HG02852 (cell line): ENCODE data around the gene ABCG2.
"Not testable (repeated sequence)": the region's sequence is repeated elsewhere in the genome, so short reads cannot be mapped to it uniquely, and the experiment has no call there.

Source experiments
- ATAC-seq: cut with Tn5 transposase; IDR thresholded peaks from one replicate; pipeline ENCODE4 v1.9.1; 2021; ENCODE audit warnings: mild to moderate bottlenecking, moderate library complexity; ENCODE audit not compliant: unreplicated experiment

Gene ABCG2

DNA sequence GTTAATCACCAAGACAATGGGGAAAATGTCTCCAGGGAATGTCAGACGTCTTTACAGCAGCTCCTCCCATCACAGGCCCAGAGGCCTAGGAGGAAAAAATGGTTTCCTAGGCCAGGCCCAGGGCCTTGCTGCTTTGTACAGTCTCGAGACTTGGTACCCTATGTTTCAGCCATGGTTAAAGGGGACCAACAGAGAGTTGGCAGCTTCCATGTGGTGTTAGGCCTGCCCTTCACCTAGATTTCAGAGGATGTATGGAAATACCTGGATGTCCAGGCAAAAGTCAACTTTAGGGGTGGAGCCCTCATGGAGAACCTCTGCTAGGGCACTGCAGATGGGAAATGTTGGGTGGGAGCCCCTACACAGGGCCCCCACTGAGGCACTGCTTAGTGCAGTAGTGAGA, 38.5 kb downstream of the ABCG2 start:
- no peak for ATAC-seq

GRCh38 chr4:88115587-88115986, 42.9 kb downstream of the ABCG2 start:
- no peak for ATAC-seq

DNA sequence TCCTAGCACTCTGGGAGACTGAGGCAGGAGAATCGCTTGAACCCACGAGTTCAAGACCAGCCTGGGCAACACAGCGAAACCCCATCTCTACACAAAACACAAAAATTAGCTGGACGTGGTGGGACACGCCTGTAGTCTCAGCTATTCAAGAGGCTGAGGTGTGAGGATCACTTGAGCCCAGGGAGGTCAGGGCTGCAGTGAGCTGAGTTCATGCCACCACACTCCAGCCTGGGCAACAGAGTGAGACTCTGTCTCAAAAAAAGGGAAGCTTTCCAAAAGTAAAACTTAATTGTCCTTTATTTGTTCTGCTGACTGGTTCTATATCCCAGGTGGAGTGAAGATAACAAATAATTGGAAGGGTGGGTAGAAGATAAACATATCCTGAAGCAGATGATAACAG, 45.6 kb downstream of the ABCG2 start:
- ATAC-seq: no peak

DNA sequence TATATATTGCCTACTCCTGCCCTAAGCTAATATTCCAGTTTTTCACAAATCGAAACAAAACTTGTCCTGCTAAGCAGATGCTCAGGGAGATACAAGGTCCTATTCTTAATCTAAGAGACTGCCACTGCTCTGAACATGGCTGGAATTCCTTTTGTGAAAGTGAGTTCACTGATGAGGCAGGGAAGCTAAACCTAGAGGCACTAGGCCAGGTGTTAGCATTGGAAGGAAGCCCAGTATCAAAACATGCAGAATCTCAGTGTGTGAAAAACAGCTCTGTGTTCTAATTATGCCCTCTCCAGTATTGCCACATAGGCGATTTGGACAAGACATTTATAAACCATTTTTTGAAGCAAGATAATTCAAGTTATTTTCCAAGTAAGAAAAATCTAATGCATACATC, 47.6 kb downstream of the ABCG2 start:
- no peak for ATAC-seq

GRCh38 chr4:88109123-88109881, 49.1 kb downstream of the ABCG2 start:
- no peak for ATAC-seq

- ATAC-seq: no peak
Measured at GRCh38 chr4:88108747-88109122, 49.7 kb downstream of the ABCG2 start.

GRCh38 chr4:88108108-88108465, 50.4 kb downstream of the ABCG2 start:
- ATAC-seq: not testable (repeated sequence)

DNA sequence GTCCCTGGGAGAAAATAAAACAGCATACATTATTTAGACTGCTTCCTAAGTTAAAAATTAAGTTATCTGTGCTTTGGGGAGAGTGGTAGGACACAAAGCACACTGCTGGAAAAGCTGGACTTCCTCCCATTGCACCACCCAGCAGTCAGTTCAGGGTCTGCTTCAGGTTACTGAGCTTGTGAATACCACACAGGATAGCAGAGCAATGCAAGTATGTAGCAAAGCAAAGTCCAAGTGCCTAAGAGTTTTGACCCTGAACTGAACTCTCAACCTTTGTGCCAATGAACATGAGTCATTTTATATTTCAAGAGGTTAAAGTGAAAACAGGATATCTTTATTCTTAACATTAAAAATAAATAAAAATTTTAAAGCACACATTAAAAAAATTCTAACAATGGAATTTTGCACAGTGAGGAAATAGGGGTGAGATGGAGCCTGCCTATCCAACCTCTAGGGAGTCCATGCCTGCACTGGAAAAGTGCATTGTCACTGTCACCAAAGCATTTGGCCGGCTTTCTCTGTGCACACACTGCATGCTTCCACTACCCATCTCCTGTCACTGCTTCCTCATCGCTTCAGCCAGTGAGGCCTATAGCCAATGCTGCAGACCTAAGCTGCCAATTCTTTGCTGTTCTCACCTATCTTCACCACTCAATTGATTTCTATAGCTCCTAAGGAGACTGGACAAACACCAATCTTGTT, 50.9 kb downstream of the ABCG2 start:
- no peak for ATAC-seq

DNA sequence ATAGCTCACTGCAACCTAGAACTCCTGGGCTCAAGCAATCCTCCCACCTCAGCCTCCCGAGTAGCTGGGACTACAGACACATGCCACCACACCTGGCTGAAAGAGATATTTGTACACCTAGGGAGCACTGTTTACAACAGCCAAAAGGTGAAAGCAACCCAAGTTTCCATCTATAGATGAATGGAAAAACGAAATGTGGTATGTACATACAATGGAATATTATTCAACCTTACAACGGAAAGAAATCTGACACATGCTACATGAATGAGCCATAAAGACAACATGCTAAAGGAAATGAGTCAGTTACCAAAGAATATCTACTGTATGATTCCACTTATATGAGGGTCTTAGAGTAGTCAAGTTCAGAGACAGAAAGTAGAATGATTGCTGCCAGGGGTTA, 52.2 kb downstream of the ABCG2 start:
- ATAC-seq: no peak

DNA sequence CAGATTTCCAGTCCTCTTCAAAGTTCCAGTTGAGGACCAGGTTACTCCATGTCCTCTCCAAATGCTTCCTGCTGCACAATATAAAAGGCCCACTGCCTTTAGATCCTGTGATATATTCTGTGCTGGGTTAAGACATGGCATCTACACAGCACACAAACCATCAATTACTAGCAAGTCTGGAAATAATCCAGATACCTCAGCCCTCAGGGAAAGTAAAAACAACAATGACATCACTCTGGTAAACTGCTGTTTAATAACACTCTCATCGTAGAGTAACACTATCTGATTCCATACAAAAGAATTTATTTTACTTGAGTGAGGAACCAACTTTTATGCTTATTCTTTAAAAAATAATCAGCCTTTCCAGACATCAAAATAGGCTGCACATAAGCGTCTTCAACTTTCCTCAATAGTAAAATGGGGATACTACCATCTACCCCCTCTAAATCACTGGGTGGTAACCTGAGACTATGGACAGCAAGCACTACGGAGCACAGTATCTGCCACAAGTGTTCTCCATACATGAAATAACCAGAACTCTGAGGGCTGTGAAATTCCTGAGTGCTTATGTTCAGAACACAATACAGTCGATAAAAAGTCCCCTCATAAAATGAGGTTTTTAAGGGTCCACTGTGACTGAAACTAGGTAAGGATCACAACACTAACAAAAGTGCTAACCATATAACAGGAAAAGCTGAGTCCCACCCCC, 53.4 kb downstream of the ABCG2 start:
- no peak for ATAC-seq

DNA sequence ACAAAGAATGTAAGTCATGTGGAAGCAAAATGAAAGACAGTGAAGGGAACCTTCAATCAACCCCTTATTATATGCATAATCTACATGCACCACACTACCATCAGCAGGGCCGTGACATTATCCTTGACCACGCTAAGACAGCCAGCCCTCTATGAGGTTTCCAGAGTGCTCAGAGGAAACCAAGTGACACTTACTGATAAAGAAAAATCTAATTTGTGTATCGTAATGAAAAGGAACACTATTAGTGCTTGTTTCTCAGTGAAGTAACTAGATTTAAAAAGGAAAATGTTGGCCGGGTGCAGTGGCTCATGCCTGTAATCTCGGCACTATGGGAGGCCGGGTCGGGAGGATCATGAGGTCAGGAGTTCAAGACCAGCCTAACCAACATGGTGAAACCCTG, 56.4 kb downstream of the ABCG2 start:
- ATAC-seq: no peak

DNA sequence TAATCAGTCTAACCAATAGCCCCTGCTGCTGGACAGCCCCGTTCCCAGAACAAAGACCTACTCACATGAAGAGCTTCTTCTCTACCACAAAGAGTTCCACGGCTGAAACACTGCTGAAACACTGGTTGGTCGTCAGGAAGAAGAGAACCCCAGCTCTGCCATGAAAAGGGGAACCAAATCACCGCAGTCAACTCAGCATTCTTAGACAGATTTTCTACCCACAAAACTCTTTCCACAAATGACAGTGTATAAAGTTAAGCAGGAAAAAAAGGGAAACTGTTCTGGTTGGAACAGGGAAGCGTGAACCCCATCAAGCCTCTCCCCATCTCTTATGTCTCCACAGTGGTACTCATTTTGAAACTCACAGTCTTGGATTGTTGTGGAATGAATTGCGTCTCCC, 57.3 kb downstream of the ABCG2 start:
- ATAC-seq: no peak

DNA sequence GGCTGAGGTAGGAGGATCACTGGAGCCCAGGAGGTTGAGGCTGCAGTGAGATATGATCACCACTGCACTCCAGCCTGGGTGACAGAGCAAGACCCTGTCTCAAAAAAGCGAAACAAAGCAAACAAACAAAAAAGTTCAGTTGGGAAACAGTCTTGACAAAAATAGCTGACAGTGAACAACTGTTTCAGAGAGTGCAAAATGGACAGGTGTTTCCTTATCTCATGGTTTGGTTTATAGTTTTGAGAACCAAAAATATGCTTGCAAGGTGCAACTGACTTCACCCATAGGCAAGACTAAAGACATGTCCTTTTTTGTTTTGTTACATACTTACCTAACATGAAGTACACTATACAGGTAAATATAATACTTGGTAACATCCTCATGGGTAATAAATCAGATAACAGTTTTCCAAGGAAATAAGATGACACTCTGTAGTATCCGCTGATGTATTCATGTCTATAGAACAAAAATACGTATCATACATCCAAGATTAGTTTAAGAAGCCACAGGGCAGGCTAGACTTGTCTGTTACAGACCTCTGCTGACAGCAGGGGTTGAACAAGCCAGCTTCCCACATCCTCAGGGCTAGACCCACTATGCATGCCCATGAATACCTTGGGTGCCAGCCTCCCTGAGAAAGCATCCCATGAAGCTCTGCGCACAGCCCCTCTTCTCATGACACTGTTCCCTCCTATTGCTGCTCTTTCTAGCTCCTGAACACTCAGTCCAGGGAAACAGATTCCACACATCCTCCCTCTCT, 59.3 kb downstream of the ABCG2 start:
- no peak for ATAC-seq

DNA sequence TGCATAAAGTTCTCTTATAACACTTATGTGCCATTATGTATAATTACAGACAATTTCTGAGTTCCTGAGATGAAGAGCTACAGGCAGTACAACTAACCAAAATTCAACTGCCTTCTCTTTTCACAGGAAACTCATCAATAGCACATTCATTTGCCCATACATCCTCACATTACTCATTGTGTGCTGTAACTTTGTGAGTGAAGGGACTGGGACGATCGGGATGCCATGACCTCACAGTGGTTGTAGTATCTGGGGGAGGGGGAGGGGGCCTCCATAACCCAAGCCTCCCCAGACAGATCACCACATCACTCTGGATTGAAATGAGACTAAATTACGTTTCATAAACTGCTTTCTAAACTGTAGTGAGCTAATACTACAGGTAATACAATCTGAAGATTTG, 60.7 kb downstream of the ABCG2 start:
- ATAC-seq: no peak

- ATAC-seq: no peak
Measured at GRCh38 chr4:88097301-88097700, 61.1 kb downstream of the ABCG2 start.

DNA sequence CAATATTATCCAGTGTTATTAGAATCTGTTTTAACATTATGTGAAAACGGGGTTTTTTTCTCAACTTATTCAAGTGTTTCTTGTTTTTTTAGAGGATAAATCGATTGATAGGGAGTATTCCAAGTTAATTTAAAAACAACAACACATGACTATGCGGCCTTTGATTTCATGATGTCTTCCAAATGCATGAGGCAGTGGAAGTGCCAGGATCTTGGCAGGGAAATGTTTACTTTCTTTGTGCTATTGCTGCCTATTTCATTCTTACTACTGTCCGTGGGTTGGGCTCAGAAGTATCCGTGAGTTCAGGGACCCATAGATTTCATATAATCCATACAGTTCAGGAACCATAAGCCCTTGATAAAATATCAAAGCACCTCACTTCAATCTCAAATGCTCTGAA, 64.6 kb downstream of the ABCG2 start:
- no peak for ATAC-seq

DNA sequence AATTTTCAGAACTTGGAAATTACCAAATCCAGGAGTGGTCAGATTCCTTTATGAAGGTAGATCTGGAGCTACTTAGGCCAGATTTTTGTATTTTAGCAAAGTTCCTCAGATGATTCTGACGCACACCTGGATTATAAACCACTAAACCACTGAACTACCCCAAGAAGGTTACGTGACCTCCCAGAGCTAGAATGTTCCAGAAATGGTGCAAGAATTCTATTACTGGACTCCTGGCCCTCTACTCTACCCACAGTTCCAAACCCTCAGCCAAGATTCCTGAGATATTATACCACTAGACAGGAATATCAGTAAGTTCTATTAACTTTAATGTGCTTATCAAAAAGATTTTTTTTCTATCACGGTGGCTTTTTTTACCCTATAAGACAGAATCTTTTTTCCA, 67.1 kb downstream of the ABCG2 start:
- ATAC-seq: no peak

DNA sequence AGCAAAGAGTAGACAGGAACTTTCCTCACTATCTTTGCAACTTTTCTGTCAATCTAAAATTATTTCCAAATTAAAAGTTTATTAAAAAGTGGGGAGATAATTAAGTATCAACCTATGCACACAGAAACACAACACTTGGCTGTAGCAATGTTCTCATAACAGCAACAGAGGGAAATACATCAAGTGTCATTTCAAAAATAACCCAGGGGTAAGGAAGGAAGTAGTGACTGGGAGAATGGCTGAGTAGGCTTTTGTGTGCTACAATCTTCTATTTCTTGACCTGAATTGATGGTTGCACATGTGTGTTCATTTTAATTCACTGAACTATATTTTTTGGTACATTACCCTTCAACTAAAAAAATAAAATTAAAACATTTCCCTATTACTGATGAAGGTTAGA, 67.5 kb downstream of the ABCG2 start:
- ATAC-seq: no peak

- no peak for ATAC-seq
Measured at GRCh38 chr4:88087004-88087403, 71.4 kb downstream of the ABCG2 start.

DNA sequence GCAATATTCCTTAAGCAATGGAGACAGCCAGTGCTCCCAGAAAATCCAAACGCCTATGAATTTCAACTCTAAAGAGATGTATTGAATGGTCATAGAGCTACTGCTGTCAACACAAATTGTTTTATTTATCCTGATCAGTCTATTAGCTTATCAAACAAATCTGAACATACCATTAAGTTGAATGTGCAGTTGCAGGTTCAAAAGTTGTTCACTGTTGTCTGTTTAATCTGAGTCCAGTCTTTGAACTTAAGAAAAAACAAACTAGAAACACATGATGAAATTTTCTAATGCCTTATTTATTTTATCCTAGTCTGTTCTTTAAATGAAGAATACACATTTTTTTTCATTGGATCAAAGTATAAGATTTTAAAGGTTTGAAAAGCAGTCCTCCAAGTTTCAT, 77.8 kb downstream of the ABCG2 start:
- no peak for ATAC-seq

DNA sequence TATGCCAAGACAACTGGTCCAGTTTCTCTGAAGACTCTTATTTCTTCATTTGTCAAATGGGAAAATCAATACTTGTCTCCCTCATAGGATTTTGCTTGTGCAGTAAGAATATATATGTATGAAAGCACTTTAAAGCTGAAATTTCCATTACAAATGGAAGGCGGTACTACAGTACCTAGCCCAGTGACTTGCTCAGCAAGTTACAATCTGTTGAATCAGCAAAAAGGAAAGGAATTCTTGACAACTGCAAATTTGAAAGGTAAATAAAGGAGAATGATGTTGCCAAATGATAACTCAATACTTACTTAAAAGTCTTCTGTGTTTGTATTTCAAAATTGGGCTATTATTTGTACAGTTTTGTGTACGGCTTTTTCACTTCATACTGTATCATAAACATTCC, 79.9 kb downstream of the ABCG2 start:
- ATAC-seq: no peak
